Fibroblast of the aortic adventitia (primary cell): ENCODE data around the gene CRYAB. TPM values are rescaled to one million over a fixed set of nuclear protein-coding genes. Genes with fewer than 3 reads are reported as not detected.

Experiments used
- DNase-seq: peaks from one replicate; pipeline ENCODE4 v3.0.0-alpha.2; 2010; ENCODE audit warnings: low read depth
- H3K4me3 ChIP-seq: 2 replicates; pipeline ENCODE4 v1.5.1; 2011; ENCODE audit warnings: low read depth, mild to moderate bottlenecking, control low read depth, low read length, moderate library complexity
- CTCF ChIP-seq: IDR thresholded peaks from 2 replicates; pipeline ENCODE4 v1.5.1; 2011; ENCODE audit warnings: mild to moderate bottlenecking, low read length, control low read depth, inconsistent platforms; ENCODE audit not compliant: insufficient read depth
- small RNA-seq: library from RNA; depleted of rRNA; stranded (forward); fragments of <200 nt; gene quantifications from one replicate; pipeline ENCODE3, GENCODE V24; 2012
- total RNA-seq: library from RNA; depleted of rRNA; stranded (reverse); fragments of >200 nt; gene quantifications from 2 replicates; pipeline ENCODE4 v1.2.3, GENCODE V29; 2012; ENCODE audit warnings: low replicate concordance

CRYAB gene
- total RNA-seq, 1 donor, result 60.2 TPM

GRCh38 chr11:111870886-111871692 lies 40.5 kb downstream of the CRYAB start, which contains the start of gene ALG9:
Gene ALG9, minus strand, starts transcription at chr11:111871581. Its CDS starts 99 bp downstream, at chr11:111871482.
- TF ChIP-seq CTCF, result peak; percentile 61
- peak; percentile 90 for DNase-seq
- peak within 1 kb of the TSS; percentile 89 for H3K4me3 ChIP-seq

- no peak for DNase-seq
- peak overlapping the region; percentile 89 for H3K4me3 ChIP-seq
- TF ChIP-seq CTCF, result no peak
Observed at GRCh38 chr11:111870522-111870885, 41.1 kb downstream of the CRYAB start.

GRCh38 chr11:111870113-111870512 lies 41.5 kb downstream of the CRYAB start:
- no peak for DNase-seq
- no peak for TF ChIP-seq CTCF
- H3K4me3 ChIP-seq, result no peak overlapping the region

GRCh38 chr11:111860257-111860656 lies 51.3 kb downstream of the CRYAB start:
- no peak overlapping the region for H3K4me3 ChIP-seq
- no peak for DNase-seq
- no peak for TF ChIP-seq CTCF

Small RNA genes within 50 kb of the gene (small RNA-seq; reads per million reads assigned to genes)
- not detected for gene C11orf52
- gene GNG5P3, result not detected
- gene RNA5SP351, result not detected
- gene RPL37AP8, result not detected

Other genes starting within 250 kb of the CRYAB start
- gene PPP2R1B, start 145.4 kb downstream of the CRYAB start, total RNA-seq, result 18.4 and 27.1 TPM in 2 replicates
- 15.2 and 41.7 TPM in 2 replicates for gene ALG9, start 40.2 kb downstream of the CRYAB start, total RNA-seq
- 0.98 and 3.7 TPM in 2 replicates for gene FDXACB1, start 32.6 kb downstream of the CRYAB start, total RNA-seq
- gene CFAP68, start 32.2 kb downstream of the CRYAB start, total RNA-seq, result 11.3 and 14.9 TPM in 2 replicates
- 1.5 and 3.3 TPM in 2 replicates for gene HSPB2, start 964 bp upstream of the CRYAB start, total RNA-seq
- 0.63 TPM in 1 of 2 replicates, not detected in the other for gene C11orf52, start 7.1 kb upstream of the CRYAB start, total RNA-seq
- gene DIXDC1, start 25.6 kb upstream of the CRYAB start, total RNA-seq, result 22.1 and 24.8 TPM in 2 replicates
- gene DLAT, start 113.6 kb upstream of the CRYAB start, total RNA-seq, result 16.6 and 35.0 TPM in 2 replicates
- 5.1 and 5.5 TPM in 2 replicates for gene PIH1D2, start 162.2 kb upstream of the CRYAB start, total RNA-seq
- 26.2 and 31.1 TPM in 2 replicates for gene NKAPD1, start 162.5 kb upstream of the CRYAB start, total RNA-seq
- gene TIMM8B, start 175.0 kb upstream of the CRYAB start, total RNA-seq, result 27.5 and 41.5 TPM in 2 replicates
- 40.1 and 110 TPM in 2 replicates for gene SDHD, start 175.1 kb upstream of the CRYAB start, total RNA-seq